ENCODE results near the gene FANCE. TPM values are rescaled to one million over a fixed set of nuclear protein-coding genes. Genes with fewer than 3 reads are reported as not detected.

Gene FANCE
- total RNA-seq, 1 donor from 2014 or later = 9.3 TPM

GRCh38 chr6:35508027-35508426 lies 55.9 kb downstream of the FANCE start:
- no peak overlapping the region for H3K9ac ChIP-seq
- peaks cover 42% of the 10 kb centered on the region for H3K4me1 Mint-ChIP-seq
- no peak overlapping the region for H3K4me3 Mint-ChIP-seq
- peaks cover 13% of the 10 kb centered on the region for H3F3A ChIP-seq (ENCODE audit: low read depth)
- no peak overlapping the region for H3K4me2 ChIP-seq
- no peaks in the 10 kb centered on the region for H3K36me3 ChIP-seq
- no peaks in the 10 kb centered on the region for H3K79me2 ChIP-seq (ENCODE audit: low read depth)
- DNase-seq (ENCODE audit: low spot score) = no peak
- H3K27me3 Mint-ChIP-seq (ENCODE audit: insufficient read depth, low read depth) = peaks cover 20% of the 10 kb centered on the region
- H2AFZ ChIP-seq (replicated peaks) = no peak overlapping the region
- no peak overlapping the region for H3K27ac Mint-ChIP-seq
- peaks cover 38% of the 10 kb centered on the region for H3K4me1 ChIP-seq
- H4K20me1 ChIP-seq (ENCODE audit: low read depth) = no peaks in the 10 kb centered on the region
- H3K36me3 Mint-ChIP-seq = no peaks in the 10 kb centered on the region
- peaks cover 10% of the 10 kb centered on the region for H3K27me3 ChIP-seq
- H3K9me3 ChIP-seq (ENCODE audit: low read depth) = no peaks in the 10 kb centered on the region
- TF ChIP-seq CTCF (IDR thresholded peaks at IDR 0.05) (no peak), EZH2 (IDR thresholded peaks at IDR 0.05) (no peak), EZH2phosphoT487 (IDR thresholded peaks at IDR 0.05) (no peak)
- H3K27ac ChIP-seq = no peak overlapping the region
- no peaks in the 10 kb centered on the region for H3K9me3 Mint-ChIP-seq
- no peak overlapping the region for H3K4me3 ChIP-seq

- Histone ChIP-seq H3K36me3 (no peaks in the 10 kb centered on the region), H2AFZ (replicated peaks) (no peak overlapping the region), H4K20me1 (ENCODE audit: low read depth) (no peaks in the 10 kb centered on the region), H3F3A (ENCODE audit: low read depth) (peaks cover 13% of the 10 kb centered on the region), H3K9me3 (ENCODE audit: low read depth) (no peaks in the 10 kb centered on the region), H3K27me3 (peaks cover 10% of the 10 kb centered on the region), H3K4me1 (peaks cover 38% of the 10 kb centered on the region), H3K4me3 (no peak overlapping the region), H3K79me2 (ENCODE audit: low read depth) (no peaks in the 10 kb centered on the region), H3K9ac (no peak overlapping the region), H3K27ac (no peak overlapping the region), H3K4me2 (no peak overlapping the region)
- no peaks in the 10 kb centered on the region for H3K36me3 Mint-ChIP-seq
- no peak for DNase-seq (ENCODE audit: low spot score)
- no peaks in the 10 kb centered on the region for H3K9me3 Mint-ChIP-seq
- TF ChIP-seq CTCF (IDR thresholded peaks at IDR 0.05) = no peak
- no peak overlapping the region for H3K4me3 Mint-ChIP-seq
- peaks cover 19% of the 10 kb centered on the region for H3K27me3 Mint-ChIP-seq (ENCODE audit: insufficient read depth, low read depth)
- H3K4me1 Mint-ChIP-seq = peaks cover 42% of the 10 kb centered on the region
- peak overlapping the region; percentile 69 for H3K27ac Mint-ChIP-seq
Observed at GRCh38 chr6:35508542-35508941, 56.4 kb downstream of the FANCE start.

GRCh38 chr6:35510916-35511561 lies 58.9 kb downstream of the FANCE start:
- H3K27ac ChIP-seq = no peak overlapping the region
- no peaks in the 10 kb centered on the region for H4K20me1 ChIP-seq (ENCODE audit: low read depth)
- H3K4me2 ChIP-seq = no peak overlapping the region
- Mint-ChIP-seq H3K27me3 (ENCODE audit: insufficient read depth, low read depth) (peaks cover 19% of the 10 kb centered on the region), H3K36me3 (no peaks in the 10 kb centered on the region), H3K27ac (no peak overlapping the region), H3K9me3 (no peaks in the 10 kb centered on the region), H3K4me1 (peaks cover 40% of the 10 kb centered on the region), H3K4me3 (no peak overlapping the region)
- DNase-seq (ENCODE audit: low spot score) = no peak
- H3K4me1 ChIP-seq = peaks cover 38% of the 10 kb centered on the region
- no peaks in the 10 kb centered on the region for H3K79me2 ChIP-seq (ENCODE audit: low read depth)
- H3K36me3 ChIP-seq = no peaks in the 10 kb centered on the region
- H3K27me3 ChIP-seq = peaks cover 4% of the 10 kb centered on the region
- H2AFZ ChIP-seq (replicated peaks) = no peak overlapping the region
- no peak overlapping the region for H3K4me3 ChIP-seq
- H3K9ac ChIP-seq = no peak overlapping the region
- TF ChIP-seq CTCF (IDR thresholded peaks at IDR 0.05) (no peak), EZH2phosphoT487 (IDR thresholded peaks at IDR 0.05) (no peak), EZH2 (IDR thresholded peaks at IDR 0.05) (no peak)
- H3F3A ChIP-seq (ENCODE audit: low read depth) = peaks cover 10% of the 10 kb centered on the region
- H3K9me3 ChIP-seq (ENCODE audit: low read depth) = no peaks in the 10 kb centered on the region

Data from neural progenitor cell (in vitro differentiated cells).